Neural cell (in vitro differentiated cells): ENCODE measurements around the gene ARHGEF25.

ENCODE experiments used
- EP300 ChIP-seq: fragments of 450-650 bp; conservative IDR thresholded peaks from 2 replicates; pipeline ENCODE4 v1.6.1; 2014; ENCODE audit warnings: antibody characterized with exemption, mild to moderate bottlenecking, moderate library complexity; ENCODE audit not compliant: poor library complexity, severe bottlenecking
- MXI1 ChIP-seq: fragments of 450-650 bp; conservative IDR thresholded peaks from 2 replicates; pipeline ENCODE4 v1.6.1; 2014; ENCODE audit warnings: antibody characterized with exemption, mild to moderate bottlenecking; ENCODE audit not compliant: poor library complexity, severe bottlenecking
- POLR2AphosphoS5 ChIP-seq: IDR thresholded peaks from 2 replicates; pipeline ENCODE4 v1.6.1; 2012
- RAD21 ChIP-seq: fragments of 450-650 bp; conservative IDR thresholded peaks from 2 replicates; pipeline ENCODE4 v1.6.1; 2014; ENCODE audit warnings: antibody characterized with exemption, mild to moderate bottlenecking, moderate library complexity
- SMC3 ChIP-seq: fragments of 450-650 bp; conservative IDR thresholded peaks from 2 replicates; pipeline ENCODE4 v1.6.1; 2014; ENCODE audit warnings: antibody characterized with exemption, mild to moderate bottlenecking, moderate library complexity; ENCODE audit not compliant: poor library complexity
- TAF1 ChIP-seq: IDR thresholded peaks from 2 replicates; pipeline ENCODE4 v1.6.1; 2012; ENCODE audit warnings: low read depth
- TF ChIP-seq, protein P1 (sequence below): fragments of 450-650 bp; IDR thresholded peaks from 2 replicates; pipeline ENCODE4 v1.5.1; 2014; ENCODE audit warnings: antibody characterized with exemption, mild to moderate bottlenecking, moderate library complexity; ENCODE audit not compliant: poor library complexity, severe bottlenecking
- TF ChIP-seq, protein P2 (sequence below): IDR thresholded peaks from 2 replicates; pipeline ENCODE4 v1.6.1; 2012; ENCODE audit warnings: borderline replicate concordance

DNA sequence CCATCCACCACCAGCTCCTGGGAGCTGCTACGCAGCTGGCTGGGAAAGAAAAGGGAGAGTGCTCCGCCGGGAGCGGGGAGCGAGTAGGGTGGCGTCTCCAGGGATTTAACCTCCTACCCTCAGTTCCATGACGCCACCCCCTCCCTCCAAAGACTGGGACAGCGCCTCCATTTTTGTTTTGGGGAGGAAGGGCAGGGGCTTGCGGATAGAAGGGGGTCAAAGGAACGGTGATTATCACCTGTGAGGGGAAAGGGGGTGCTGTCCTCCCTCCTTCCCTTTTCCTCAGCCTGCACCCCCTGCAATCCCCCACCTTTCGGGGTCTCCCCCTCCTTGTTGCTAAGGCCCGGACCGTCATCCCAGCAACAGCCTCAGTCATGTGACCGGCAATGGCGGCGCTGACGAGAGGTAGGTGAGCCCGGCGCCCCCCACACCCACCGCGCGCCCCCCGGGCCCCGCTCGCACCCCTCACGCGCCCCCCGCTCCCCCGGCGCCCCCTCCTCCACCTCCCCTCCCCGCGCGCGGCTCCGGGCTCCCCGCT, 6.7 kb upstream of the ARHGEF25 start, which contains the start of gene DTX3:
- TF ChIP-seq, protein P1, sequence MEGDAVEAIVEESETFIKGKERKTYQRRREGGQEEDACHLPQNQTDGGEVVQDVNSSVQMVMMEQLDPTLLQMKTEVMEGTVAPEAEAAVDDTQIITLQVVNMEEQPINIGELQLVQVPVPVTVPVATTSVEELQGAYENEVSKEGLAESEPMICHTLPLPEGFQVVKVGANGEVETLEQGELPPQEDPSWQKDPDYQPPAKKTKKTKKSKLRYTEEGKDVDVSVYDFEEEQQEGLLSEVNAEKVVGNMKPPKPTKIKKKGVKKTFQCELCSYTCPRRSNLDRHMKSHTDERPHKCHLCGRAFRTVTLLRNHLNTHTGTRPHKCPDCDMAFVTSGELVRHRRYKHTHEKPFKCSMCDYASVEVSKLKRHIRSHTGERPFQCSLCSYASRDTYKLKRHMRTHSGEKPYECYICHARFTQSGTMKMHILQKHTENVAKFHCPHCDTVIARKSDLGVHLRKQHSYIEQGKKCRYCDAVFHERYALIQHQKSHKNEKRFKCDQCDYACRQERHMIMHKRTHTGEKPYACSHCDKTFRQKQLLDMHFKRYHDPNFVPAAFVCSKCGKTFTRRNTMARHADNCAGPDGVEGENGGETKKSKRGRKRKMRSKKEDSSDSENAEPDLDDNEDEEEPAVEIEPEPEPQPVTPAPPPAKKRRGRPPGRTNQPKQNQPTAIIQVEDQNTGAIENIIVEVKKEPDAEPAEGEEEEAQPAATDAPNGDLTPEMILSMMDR = no peak
- TF ChIP-seq TAF1 = no peak
- TF ChIP-seq, protein P2, sequence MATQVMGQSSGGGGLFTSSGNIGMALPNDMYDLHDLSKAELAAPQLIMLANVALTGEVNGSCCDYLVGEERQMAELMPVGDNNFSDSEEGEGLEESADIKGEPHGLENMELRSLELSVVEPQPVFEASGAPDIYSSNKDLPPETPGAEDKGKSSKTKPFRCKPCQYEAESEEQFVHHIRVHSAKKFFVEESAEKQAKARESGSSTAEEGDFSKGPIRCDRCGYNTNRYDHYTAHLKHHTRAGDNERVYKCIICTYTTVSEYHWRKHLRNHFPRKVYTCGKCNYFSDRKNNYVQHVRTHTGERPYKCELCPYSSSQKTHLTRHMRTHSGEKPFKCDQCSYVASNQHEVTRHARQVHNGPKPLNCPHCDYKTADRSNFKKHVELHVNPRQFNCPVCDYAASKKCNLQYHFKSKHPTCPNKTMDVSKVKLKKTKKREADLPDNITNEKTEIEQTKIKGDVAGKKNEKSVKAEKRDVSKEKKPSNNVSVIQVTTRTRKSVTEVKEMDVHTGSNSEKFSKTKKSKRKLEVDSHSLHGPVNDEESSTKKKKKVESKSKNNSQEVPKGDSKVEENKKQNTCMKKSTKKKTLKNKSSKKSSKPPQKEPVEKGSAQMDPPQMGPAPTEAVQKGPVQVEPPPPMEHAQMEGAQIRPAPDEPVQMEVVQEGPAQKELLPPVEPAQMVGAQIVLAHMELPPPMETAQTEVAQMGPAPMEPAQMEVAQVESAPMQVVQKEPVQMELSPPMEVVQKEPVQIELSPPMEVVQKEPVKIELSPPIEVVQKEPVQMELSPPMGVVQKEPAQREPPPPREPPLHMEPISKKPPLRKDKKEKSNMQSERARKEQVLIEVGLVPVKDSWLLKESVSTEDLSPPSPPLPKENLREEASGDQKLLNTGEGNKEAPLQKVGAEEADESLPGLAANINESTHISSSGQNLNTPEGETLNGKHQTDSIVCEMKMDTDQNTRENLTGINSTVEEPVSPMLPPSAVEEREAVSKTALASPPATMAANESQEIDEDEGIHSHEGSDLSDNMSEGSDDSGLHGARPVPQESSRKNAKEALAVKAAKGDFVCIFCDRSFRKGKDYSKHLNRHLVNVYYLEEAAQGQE = no peak
- TF ChIP-seq EP300 = peak; percentile 48
- peak; percentile 71 for TF ChIP-seq POLR2AphosphoS5
- peak; percentile 48 for TF ChIP-seq MXI1
- TF ChIP-seq RAD21 = no peak
- TF ChIP-seq SMC3 = no peak
